Measurements from ENCODE around the gene CCDC148. TPM values are rescaled to one million over a fixed set of nuclear protein-coding genes. Genes with fewer than 3 reads are reported as not detected.

Gene CCDC148
- total and polyA plus RNA-seq, 12 donors, result 0.07 to 1.4 (median 0.66) TPM

DNA sequence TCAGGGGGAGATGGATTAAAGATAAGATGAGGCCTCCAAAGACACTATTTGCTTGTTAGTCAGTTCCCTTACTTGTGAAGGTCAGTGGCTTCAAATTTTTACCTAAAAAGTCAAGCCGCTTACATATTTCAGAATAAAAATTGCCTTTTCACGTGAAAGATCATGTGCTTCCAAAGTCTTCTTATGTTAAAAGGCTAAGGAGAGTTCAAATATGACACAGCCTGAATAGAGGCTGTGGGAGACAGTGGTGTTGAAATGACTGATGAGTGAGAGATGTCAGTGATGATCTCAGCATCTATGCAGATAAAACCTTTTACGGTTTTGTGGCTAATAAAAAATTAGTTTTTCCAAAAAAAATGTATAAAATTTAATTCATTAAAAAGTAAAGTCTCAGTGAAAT is 314.4 kb downstream of the CCDC148 start:
- DNase-seq, result no peak
- Histone ChIP-seq H3K4me3 (no peak overlapping the region), H3K4me1 (no peaks in the 10 kb centered on the region), H3K36me3 (no peaks in the 10 kb centered on the region), H3K9me3 (peaks cover 0 to 14% (median 0%) of the 10 kb centered on the region in 11 donors), H3K27ac (no peak overlapping the region), H3K27me3 (peaks cover 0 to 4% (median 0%) of the 10 kb centered on the region in 7 donors)
- no peak for ATAC-seq
- TF ChIP-seq, protein P1, sequence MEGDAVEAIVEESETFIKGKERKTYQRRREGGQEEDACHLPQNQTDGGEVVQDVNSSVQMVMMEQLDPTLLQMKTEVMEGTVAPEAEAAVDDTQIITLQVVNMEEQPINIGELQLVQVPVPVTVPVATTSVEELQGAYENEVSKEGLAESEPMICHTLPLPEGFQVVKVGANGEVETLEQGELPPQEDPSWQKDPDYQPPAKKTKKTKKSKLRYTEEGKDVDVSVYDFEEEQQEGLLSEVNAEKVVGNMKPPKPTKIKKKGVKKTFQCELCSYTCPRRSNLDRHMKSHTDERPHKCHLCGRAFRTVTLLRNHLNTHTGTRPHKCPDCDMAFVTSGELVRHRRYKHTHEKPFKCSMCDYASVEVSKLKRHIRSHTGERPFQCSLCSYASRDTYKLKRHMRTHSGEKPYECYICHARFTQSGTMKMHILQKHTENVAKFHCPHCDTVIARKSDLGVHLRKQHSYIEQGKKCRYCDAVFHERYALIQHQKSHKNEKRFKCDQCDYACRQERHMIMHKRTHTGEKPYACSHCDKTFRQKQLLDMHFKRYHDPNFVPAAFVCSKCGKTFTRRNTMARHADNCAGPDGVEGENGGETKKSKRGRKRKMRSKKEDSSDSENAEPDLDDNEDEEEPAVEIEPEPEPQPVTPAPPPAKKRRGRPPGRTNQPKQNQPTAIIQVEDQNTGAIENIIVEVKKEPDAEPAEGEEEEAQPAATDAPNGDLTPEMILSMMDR (IDR thresholded peaks at IDR 0.05), result no peak
- intact Hi-C loops (cut with DNase I), result no loop called here
- 80 to 81% methylated on average over 3 of the region's 3 CpGs for WGBS, 2 donors

DNA sequence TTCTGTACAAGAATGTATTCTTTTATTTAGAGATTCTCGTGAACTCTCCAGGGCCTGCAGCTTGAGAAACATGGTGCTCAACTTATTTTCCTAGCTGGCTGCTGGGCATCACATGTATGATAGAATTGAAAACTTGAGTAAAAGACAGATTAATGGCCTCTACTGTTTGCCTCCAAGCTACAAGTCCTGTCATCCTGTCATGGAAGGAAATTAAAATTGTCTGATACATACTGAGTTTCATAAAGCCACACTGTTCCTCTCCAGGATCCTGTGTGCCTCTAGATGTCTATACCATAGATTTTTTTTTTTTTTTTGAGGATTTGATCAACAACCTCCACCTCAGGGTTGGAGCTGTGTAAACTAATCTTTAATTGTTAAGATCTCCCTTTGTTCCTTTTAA is 316.4 kb downstream of the CCDC148 start:
- intact Hi-C loops (cut with DNase I), result no loop called here
- Histone ChIP-seq H3K27ac (no peak overlapping the region), H3K4me3 (no peak overlapping the region), H3K27me3 (peaks cover 0 to 4% (median 0%) of the 10 kb centered on the region in 7 donors), H3K4me1 (no peaks in the 10 kb centered on the region), H3K9me3 (no peaks in the 10 kb centered on the region), H3K36me3 (no peaks in the 10 kb centered on the region)
- ATAC-seq (no peak), DNase-seq (no peak)
- TF ChIP-seq, protein P1 (IDR thresholded peaks at IDR 0.05), result no peak
- WGBS, 2 donors, result 98 to 100% methylated on average over 1 of the region's 1 CpG

DNA sequence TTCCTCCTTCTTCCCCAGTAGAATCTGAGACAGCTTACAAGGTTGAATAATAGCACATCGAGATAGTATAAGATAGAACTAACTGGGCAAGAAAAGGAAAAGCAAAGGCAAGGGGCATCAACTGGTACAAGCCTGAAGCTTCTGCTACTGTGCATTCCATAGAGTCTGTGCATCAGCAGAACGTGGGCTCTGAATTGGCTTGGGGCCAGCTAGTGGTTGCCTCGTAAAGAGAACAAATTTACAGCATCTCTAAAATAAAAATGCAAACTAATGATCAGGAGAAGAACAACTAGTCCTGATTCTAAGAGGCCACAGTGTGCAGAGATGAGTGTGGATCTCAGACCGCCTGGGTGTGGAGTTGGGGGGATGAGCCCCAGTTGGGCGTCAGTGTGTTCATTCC is 318.3 kb downstream of the CCDC148 start:
- peaks cover 0 to 4% (median 0%) of the 10 kb centered on the region in 7 donors for H3K27me3 ChIP-seq
- no peak for DNase-seq
- H3K9me3 ChIP-seq, result no peaks in the 10 kb centered on the region
- no peaks in the 10 kb centered on the region for H3K36me3 ChIP-seq
- no peak overlapping the region for H3K4me3 ChIP-seq
- WGBS, 2 donors, result 46 to 57% methylated on average over 5 of the region's 5 CpGs
- no peak overlapping the region for H3K27ac ChIP-seq
- TF ChIP-seq, protein P1 (IDR thresholded peaks at IDR 0.05), result no peak
- ATAC-seq, result no peak
- H3K4me1 ChIP-seq, result no peaks in the 10 kb centered on the region
- intact Hi-C loops (cut with DNase I), result no loop called here

DNA sequence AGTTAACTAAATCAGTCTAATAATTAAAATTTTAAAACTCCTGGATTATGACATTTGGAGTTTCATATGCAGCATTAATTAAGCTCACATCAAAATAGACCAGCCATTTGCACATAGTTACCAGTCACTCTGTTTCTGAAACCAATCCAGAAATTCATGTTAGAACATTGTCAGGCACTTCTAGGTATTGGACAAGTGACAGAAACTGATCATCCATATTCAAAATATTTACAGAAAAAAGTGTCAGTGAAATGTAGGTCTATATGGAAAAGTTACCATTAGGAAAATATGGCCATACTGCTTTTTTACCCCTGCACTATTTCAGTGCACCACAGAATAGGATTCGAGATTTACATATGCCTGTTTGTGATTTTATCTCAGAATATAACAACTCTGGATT is 321.5 kb downstream of the CCDC148 start:
- Histone ChIP-seq H3K27ac (no peak overlapping the region), H3K4me1 (no peaks in the 10 kb centered on the region), H3K4me3 (no peak overlapping the region), H3K27me3 (peaks cover 0 to 4% (median 0%) of the 10 kb centered on the region in 7 donors), H3K36me3 (no peaks in the 10 kb centered on the region), H3K9me3 (no peaks in the 10 kb centered on the region)
- TF ChIP-seq, protein P1 (IDR thresholded peaks at IDR 0.05), result no peak
- intact Hi-C loops (cut with DNase I), result no loop called here
- no peak for ATAC-seq
- WGBS, 2 donors, result 80 to 93% methylated on average over 1 of the region's 1 CpG
- no peak for DNase-seq

Data from heart right ventricle (tissue), 16 donors.